Memory B cell (primary cell): ENCODE data around the gene WDCP.

Source experiments
- ATAC-seq: fragments of 150-1000 bp; cut with Tn5 transposase; 2 replicates; pipeline ENCODE4 v1.10.0; 2021; ENCODE audit warnings: low read depth, mild to moderate bottlenecking, moderate library complexity
- DNase-seq, 2 donors: peaks; one replicate each; pipeline ENCODE4 v3.0.0; 2022; ENCODE audit warnings: low spot score in 2 of 2
- H3K27ac Mint-ChIP-seq: one replicate; pipeline ENCODE4 v1.8.0; 2022; ENCODE audit warnings: mild to moderate bottlenecking, moderate library complexity, mixed read lengths
- H3K27me3 Mint-ChIP-seq: one replicate; pipeline ENCODE4 v1.8.0; 2022; ENCODE audit warnings: mixed read lengths
- H3K36me3 Mint-ChIP-seq: one replicate; pipeline ENCODE4 v1.8.0; 2022; ENCODE audit warnings: mild to moderate bottlenecking, mixed read lengths
- H3K4me1 Mint-ChIP-seq: one replicate; pipeline ENCODE4 v1.8.0; 2022; ENCODE audit warnings: mixed read lengths
- H3K4me3 Mint-ChIP-seq: one replicate; pipeline ENCODE4 v1.8.0; 2022; ENCODE audit warnings: mild to moderate bottlenecking, moderate library complexity, mixed read lengths
- H3K9me3 Mint-ChIP-seq: one replicate; pipeline ENCODE4 v1.8.0; 2022; ENCODE audit warnings: mixed read lengths

WDCP gene

DNA sequence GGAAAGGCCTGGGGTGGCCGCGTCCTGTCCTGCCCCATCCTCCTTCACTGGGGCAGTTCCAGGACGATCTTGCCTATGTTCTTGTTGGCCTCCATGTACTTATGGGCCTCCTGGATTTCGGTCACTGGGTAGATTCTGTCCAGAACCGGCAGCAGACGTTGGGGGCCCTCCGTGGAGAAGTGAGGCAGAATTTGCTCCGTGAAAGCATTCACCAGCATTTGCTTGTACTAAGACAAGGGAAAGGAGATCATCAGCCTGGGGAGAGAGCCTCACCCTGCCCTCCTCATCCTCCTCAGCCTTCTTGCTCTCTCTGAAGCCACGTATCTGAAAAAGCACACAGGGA lies 30.3 kb upstream of the WDCP start:
- Mint-ChIP-seq H3K4me1 (peaks cover 21% of the 10 kb centered on the region), H3K27me3 (no peaks in the 10 kb centered on the region), H3K36me3 (peaks cover 5% of the 10 kb centered on the region), H3K27ac (peak overlapping the region; percentile 99), H3K9me3 (no peaks in the 10 kb centered on the region), H3K4me3 (peak overlapping the region; percentile 99)
- ATAC-seq (no peak), DNase-seq (no peak)

- no peak for DNase-seq
- H3K4me3 Mint-ChIP-seq = peak overlapping the region; percentile 99
- ATAC-seq = peak; percentile 25
- H3K4me1 Mint-ChIP-seq = peaks cover 18% of the 10 kb centered on the region
- peaks cover 2% of the 10 kb centered on the region for H3K36me3 Mint-ChIP-seq
- H3K27me3 Mint-ChIP-seq = no peaks in the 10 kb centered on the region
- H3K27ac Mint-ChIP-seq = peak overlapping the region; percentile 99
- no peaks in the 10 kb centered on the region for H3K9me3 Mint-ChIP-seq
Measured at GRCh38 chr2:24076849-24077534, 29.8 kb upstream of the WDCP start.

- Mint-ChIP-seq H3K27ac (peak within 1 kb of the TSS; percentile 99), H3K27me3 (no peaks in the 10 kb centered on the region), H3K4me3 (peak within 1 kb of the TSS; percentile 99), H3K9me3 (no peaks in the 10 kb centered on the region), H3K4me1 (peaks cover 18% of the 10 kb centered on the region), H3K36me3 (peaks cover 3% of the 10 kb centered on the region)
- ATAC-seq = peak; percentile 79
- DNase-seq = peak; percentile 97 to 100
Measured at GRCh38 chr2:24075915-24076848, 29.0 kb upstream of the WDCP start, which contains the start of gene SF3B6. Gene SF3B6 (minus strand): TSS chr2:24076326. CDS start chr2:24076229, 97 bp downstream.

DNA sequence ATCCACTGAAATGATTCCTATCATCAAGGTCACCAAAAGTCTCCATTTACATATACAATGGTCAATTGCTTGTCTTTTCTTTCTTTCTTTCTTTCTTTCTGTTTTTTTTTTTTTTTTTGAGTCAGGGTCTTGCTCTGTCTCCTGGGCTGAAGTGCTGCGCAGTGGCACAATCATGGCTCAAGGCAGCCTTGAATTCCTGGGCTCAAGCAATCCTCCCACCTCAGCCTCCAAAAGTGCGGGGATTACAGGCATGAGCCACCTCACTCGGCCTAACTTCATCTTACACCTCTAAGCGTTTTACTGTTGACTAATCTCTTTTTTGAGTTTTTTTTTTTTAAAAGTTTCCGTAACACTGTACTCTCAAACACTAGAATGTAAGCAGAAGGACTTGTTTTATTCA lies 28.1 kb upstream of the WDCP start:
- no peak for DNase-seq
- Mint-ChIP-seq H3K27ac (peak overlapping the region; percentile 99), H3K36me3 (peaks cover 3% of the 10 kb centered on the region), H3K9me3 (no peaks in the 10 kb centered on the region), H3K27me3 (no peaks in the 10 kb centered on the region), H3K4me3 (peak overlapping the region; percentile 99), H3K4me1 (peaks cover 18% of the 10 kb centered on the region)
- ATAC-seq = no peak

GRCh38 chr2:24073816-24074215 lies 26.6 kb upstream of the WDCP start:
- no peak for ATAC-seq
- Mint-ChIP-seq H3K27ac (no peak overlapping the region), H3K9me3 (no peaks in the 10 kb centered on the region), H3K4me1 (peaks cover 18% of the 10 kb centered on the region), H3K36me3 (peaks cover 5% of the 10 kb centered on the region), H3K27me3 (no peaks in the 10 kb centered on the region), H3K4me3 (no peak overlapping the region)
- no peak for DNase-seq

- DNase-seq = no peak
- Mint-ChIP-seq H3K4me3 (no peak overlapping the region), H3K9me3 (no peaks in the 10 kb centered on the region), H3K36me3 (peaks cover 6% of the 10 kb centered on the region), H3K27me3 (no peaks in the 10 kb centered on the region), H3K27ac (no peak overlapping the region), H3K4me1 (peaks cover 12% of the 10 kb centered on the region)
- no peak for ATAC-seq
Measured at GRCh38 chr2:24072259-24072658, 25.1 kb upstream of the WDCP start.

- H3K27ac Mint-ChIP-seq = no peak overlapping the region
- peaks cover 7% of the 10 kb centered on the region for H3K36me3 Mint-ChIP-seq
- H3K4me3 Mint-ChIP-seq = no peak overlapping the region
- H3K4me1 Mint-ChIP-seq = no peaks in the 10 kb centered on the region
- no peaks in the 10 kb centered on the region for H3K9me3 Mint-ChIP-seq
- H3K27me3 Mint-ChIP-seq = no peaks in the 10 kb centered on the region
- no peak for ATAC-seq
- no peak for DNase-seq
Measured at GRCh38 chr2:24065341-24065740, 18.1 kb upstream of the WDCP start.

GRCh38 chr2:24058564-24059271 lies 11.5 kb upstream of the WDCP start:
- DNase-seq (no peak), ATAC-seq (no peak)

DNA sequence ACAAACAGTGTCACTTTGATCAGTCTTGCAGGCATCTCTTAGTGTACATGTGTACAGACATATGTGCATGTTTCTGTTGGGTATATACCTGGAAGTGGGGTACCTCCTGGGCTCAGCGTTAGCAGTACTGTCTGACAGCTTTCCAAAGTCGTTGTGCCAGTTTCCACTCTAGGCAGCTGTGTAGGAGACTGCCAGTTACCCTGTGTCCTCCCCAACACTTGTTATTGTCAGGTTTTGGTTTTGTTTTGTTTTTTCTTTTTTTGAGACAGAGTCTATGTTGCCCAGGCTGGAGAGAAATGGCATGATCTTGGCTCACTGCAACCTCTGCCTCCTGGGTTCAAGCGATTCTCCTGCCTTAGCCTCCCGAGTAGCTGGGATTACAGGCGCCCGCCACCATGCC lies 8.6 kb upstream of the WDCP start:
- Mint-ChIP-seq H3K27ac (no peak overlapping the region), H3K9me3 (no peaks in the 10 kb centered on the region), H3K36me3 (no peaks in the 10 kb centered on the region), H3K27me3 (no peaks in the 10 kb centered on the region), H3K4me1 (no peaks in the 10 kb centered on the region), H3K4me3 (no peak overlapping the region)
- ATAC-seq (no peak), DNase-seq (no peak)

More at GRCh38 chr2:24058564-24059271, 11.5 kb upstream of the WDCP start:
- Mint-ChIP-seq H3K9me3 (no peaks in the 10 kb centered on the region), H3K27ac (no peak overlapping the region), H3K4me3 (no peak overlapping the region), H3K4me1 (no peaks in the 10 kb centered on the region), H3K36me3 (no peaks in the 10 kb centered on the region), H3K27me3 (no peaks in the 10 kb centered on the region)

DNA sequence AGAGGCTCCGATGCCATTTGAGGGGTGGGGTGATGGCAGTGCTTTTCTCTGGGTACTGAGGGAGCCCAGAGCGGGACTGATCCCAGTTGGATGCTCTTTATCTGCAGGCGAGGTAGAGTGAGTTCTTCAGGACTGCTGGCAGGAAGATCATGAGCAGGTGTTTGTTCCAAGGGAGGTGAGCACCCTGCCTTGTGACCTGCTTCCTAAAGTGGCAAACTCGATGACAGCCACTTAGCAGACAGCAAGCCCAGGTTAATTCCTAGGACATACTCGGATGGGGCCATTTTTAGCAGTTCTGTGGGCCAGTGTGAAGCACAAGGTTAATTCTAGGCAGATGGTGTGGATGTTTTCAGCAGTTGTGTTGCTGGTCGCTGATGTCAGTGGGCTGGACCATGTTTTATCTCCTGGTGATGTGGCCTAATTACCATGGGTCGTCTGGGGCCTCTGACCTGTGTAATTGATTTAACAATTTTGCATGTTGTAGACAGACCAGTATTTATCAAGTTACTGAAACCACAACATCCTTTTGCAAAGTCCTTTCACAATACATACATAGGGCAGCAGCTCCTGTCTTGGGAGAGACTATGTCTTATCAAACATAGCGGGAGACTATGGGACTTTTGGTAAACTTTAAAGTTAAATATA lies 7.3 kb upstream of the WDCP start:
- DNase-seq (no peak), ATAC-seq (no peak)
- Mint-ChIP-seq H3K4me1 (no peaks in the 10 kb centered on the region), H3K4me3 (no peak overlapping the region), H3K27me3 (no peaks in the 10 kb centered on the region), H3K9me3 (no peaks in the 10 kb centered on the region), H3K27ac (no peak overlapping the region), H3K36me3 (no peaks in the 10 kb centered on the region)

GRCh38 chr2:24052951-24053350 lies 5.8 kb upstream of the WDCP start:
- DNase-seq (no peak), ATAC-seq (no peak)
- Mint-ChIP-seq H3K9me3 (no peaks in the 10 kb centered on the region), H3K36me3 (no peaks in the 10 kb centered on the region), H3K27me3 (no peaks in the 10 kb centered on the region), H3K4me1 (peaks cover 2% of the 10 kb centered on the region), H3K27ac (no peak overlapping the region), H3K4me3 (no peak overlapping the region)

GRCh38 chr2:24051833-24052232 lies 4.6 kb upstream of the WDCP start:
- H3K27me3 Mint-ChIP-seq = no peaks in the 10 kb centered on the region
- H3K27ac Mint-ChIP-seq = no peak overlapping the region
- no peak for DNase-seq
- peaks cover 6% of the 10 kb centered on the region for H3K4me1 Mint-ChIP-seq
- H3K9me3 Mint-ChIP-seq = no peaks in the 10 kb centered on the region
- no peak for ATAC-seq
- no peak overlapping the region for H3K4me3 Mint-ChIP-seq
- no peaks in the 10 kb centered on the region for H3K36me3 Mint-ChIP-seq

GRCh38 chr2:24050041-24050979 lies 3.1 kb upstream of the WDCP start:
- H3K27ac Mint-ChIP-seq = no peak overlapping the region
- DNase-seq = peak in 1 of 2 donors; percentile 22
- H3K36me3 Mint-ChIP-seq = no peaks in the 10 kb centered on the region
- peak overlapping the region; percentile 82 for H3K4me3 Mint-ChIP-seq
- H3K27me3 Mint-ChIP-seq = no peaks in the 10 kb centered on the region
- no peak for ATAC-seq
- H3K4me1 Mint-ChIP-seq = peaks cover 10% of the 10 kb centered on the region
- no peaks in the 10 kb centered on the region for H3K9me3 Mint-ChIP-seq
